OCI-M1 (cell line): Measurements from ENCODE around the gene RPS14.

Experiments
- DNase-seq: peaks from one replicate; lab custom pipeline; 2025; lab: John Stamatoyannopoulos, UW

Gene RPS14

DNA sequence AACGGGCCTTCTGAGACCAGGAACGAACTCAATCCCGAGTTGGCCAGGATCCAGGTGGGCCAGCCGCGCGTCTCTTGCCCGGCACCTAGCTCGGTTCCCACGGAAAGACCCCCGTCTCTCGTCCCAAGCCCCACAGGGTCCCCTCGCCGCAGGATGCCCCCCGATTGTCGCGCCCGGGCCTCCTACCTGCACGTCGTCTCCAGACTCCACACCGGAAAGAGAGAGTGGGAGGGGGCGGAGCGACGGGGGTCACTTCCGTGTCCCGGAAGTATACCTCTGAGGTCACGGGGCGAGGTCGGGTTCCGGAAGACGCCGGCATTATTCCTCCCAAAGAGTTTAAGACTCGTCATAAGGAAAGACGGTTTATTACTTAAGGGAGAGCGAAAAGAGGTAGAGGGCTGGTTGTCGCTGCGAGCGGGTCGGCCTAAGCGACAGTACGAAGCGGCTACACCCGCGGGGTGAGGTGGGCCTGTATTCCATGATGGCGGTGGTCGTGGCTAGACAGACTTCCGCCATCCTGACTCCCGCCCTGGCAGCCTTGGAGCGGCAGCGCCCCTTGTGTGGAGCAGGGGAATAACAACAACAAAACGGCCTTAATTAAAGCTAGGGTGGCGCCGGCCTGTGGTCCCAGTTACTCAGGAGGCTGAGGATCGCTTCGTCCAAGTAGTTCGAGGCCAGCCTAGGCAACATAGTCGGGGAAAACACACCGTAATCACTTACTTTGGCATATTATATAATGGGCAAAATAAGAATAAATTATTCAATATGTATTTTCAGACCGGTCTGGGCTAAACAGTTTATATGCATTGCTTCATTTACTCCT, at the start of gene RPS14:
Gene RPS14 (minus strand): TSS at position 223 of the 823 bp plus-strand sequence. CDS start 2,006 bp downstream, outside the sequence.
- peak; percentile 96 for DNase-seq

DNA sequence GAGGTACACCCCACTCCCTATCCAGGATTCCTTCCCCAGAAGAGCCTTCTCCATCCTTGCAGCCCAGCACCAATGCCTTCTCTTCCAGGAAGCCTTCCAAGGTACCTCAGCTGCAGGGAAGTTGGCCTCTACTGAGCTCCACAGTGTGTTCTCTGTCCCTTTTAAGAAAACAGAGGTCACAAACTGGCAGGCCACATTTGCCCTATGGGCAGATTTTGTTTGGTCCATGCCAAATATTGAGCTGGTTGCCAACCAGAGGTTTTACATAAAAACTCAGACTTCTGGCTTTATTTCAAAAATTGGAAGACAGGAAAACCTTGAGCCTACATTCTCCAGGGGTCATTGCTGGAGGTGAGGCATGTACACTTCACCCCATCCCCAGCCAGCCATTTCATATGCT, 49.4 kb upstream of the RPS14 start:
- DNase-seq, result no peak

DNA sequence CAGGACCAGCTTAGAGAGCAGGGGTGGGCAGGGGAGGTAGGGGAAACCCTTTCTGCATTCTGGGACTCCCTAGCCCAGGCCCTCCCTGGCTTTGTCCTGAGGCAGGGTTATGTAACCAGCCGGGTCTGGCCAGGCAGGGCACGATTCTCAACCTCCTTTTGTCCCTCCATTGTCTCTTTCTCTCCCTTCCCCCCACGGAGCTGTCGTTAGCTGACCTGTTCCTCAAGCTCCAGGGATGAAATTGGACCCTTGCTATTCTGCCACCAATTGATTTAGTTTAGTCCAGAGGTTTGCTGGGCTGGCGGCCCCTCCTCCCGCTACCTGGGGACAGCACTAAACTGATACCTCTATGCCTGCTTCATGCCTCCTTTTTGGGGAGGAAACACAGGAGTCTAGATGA, 49.0 kb upstream of the RPS14 start:
- DNase-seq, result no peak

DNA sequence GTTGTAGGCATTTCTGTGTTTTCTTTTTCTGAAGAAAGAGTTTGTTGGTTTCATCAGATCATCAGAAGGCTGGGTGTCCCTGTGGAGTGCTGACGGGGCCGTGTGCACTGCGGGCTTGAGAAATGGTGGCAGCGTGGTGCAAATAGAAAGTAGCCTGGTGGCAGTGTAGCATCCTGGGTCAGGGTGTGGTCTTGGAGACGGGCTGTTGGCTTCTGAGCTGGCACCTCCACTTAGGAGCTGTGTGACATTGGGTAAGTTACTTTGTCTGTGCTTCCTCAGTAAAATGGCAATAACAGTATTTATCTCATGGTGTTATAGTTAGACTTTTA, 48.4 kb upstream of the RPS14 start:
- no peak for DNase-seq

DNA sequence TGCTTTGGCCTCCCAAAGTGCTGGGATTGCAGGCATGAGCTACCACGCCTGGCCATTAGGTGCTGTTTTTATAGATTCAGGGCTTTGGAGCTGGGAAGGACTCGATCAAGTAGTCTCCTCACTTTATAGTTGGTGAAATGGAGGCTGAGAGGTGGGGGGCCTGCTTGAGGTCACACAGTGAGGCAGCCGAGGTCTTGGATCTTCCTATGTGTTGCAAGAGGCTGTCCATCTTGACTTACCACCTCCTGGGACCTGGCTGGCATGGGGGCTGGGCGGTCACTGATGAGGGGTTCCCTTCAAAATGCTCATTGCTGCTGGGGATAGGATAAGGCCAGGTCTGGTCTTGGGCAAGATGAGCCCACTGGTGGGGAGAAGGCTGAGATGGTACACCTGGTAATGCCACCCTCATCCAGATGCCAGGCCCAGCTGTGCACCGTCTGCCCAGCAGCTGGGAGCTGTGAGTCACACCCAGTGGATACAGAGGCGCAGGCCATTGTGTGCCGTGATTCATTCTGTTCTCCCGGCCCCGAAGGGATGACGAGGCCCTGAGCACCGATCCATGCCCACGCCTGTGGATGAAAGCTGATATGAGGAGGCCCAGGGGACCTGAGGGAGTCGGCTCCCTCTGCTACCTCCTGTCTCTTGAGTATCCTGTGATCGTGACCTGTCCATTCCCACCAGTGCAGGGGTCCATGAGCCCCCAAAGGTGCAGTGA, 47.9 kb upstream of the RPS14 start:
- DNase-seq, result no peak

DNA sequence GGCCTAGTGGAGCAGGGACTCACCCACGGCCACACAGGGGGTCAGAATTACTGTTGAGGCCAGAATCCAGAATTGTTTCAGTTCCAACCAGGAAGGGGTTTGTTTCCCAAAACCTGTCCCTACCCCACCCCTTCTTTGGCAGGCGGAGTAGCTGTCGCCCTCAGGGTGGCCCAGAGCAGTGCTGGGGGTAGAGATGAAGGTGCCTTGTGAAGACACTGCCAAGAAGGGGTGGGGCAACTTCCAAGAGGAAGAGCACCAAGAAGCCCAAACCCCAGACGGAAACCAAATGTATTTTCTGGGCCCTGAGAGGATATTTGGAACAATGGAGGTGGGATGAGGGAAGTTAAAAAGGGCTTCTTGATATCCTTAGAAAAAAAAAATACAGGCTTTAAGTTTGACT, 47.0 kb upstream of the RPS14 start:
- DNase-seq, result no peak

DNA sequence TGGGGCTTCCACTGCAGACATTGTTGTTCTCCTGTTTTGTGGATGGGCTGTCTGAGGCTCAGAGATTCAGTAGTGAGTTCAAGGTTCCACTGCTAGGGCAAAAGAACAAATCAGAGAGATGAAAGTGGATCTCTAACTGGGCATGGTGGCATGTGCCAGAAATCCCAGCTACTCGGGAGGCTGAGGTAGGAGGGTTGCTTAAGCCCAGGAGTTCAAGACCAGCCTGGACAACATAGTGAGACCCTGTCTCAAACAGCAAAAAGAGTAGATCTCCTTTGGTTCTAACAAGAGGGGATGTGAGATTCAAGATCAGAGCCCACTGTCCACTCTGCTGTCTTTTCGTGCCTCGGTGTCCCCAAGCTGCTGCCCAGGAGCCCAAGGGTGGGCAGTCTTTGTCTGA, 46.6 kb upstream of the RPS14 start:
- DNase-seq, result no peak

DNA sequence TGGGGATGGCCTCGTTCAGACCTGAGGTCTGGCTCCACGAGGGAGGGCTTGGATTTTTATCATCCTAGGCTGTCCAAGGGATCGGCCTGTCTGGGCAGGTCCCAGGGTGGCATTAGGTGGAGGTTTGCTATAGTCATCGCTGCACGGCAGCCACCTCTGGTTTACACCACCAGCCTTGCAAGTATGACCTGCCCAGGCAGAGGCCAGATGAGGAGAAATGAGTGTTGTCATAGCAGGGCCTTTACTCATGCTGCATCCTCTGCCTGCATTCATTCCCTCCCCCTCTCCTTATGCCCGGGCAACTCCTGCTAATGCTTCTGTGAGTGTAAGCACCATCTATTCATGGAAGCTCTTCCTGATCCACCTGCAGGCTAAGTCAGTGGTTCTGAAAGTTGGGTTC, 43.1 kb upstream of the RPS14 start:
- DNase-seq, result no peak

DNA sequence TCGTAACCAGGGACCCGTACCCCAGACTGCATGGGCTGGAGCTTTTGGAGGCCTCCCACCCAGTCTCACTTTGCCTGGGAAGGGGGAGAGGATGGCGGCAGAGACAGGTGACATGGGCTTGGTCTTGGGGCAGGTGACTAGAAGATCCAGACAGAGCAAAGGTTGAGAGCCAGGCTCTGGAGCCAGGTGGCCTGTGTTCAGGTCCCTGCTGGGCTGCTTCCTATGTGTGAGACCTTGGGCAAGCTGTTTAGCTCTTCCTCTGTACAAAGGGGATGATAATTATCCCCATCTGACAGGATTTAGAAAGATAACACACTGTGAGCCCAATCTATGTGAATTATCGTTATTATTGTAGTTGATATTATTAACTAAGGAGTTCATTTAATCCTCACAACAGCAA, 42.3 kb upstream of the RPS14 start:
- no peak for DNase-seq

DNA sequence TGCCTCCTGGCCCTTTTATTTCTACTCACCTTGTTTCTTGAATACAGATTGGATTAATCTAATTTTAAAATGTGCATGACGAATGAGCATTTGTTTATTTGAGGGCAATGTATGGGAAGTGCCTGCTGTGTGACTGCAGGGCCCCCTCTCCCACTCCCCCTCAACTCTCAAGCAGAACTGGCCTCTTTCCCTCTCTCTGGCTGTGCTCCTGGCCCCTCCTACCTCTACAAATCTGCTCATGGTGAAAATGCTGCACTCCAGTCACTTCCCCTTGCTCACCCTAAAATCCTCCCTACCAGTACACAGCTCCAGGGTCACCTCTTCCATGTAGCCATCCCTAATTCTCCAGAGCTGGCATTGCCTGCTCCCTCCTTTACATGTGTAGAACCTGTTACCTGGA, 41.2 kb upstream of the RPS14 start:
- DNase-seq, result peak; percentile 19

DNA sequence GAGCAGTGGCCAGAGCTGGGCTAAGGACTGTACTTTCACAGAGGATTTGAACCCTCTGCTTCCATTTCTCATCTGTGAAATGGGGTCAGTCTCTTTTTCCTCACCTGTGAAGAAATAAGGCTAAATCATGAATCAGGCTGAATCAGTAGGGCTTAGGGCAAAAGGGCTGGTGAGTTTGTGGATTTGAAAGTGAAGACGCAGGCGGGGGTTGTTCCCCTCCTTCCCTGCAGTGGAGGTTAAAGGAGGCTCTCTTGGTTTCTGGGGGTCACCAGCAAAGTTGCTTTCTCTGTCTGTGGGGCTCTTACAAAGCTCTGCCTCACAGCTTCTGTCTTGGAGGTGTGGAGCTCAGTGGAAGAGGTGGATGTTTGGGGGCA, 40.7 kb upstream of the RPS14 start:
- no peak for DNase-seq

DNA sequence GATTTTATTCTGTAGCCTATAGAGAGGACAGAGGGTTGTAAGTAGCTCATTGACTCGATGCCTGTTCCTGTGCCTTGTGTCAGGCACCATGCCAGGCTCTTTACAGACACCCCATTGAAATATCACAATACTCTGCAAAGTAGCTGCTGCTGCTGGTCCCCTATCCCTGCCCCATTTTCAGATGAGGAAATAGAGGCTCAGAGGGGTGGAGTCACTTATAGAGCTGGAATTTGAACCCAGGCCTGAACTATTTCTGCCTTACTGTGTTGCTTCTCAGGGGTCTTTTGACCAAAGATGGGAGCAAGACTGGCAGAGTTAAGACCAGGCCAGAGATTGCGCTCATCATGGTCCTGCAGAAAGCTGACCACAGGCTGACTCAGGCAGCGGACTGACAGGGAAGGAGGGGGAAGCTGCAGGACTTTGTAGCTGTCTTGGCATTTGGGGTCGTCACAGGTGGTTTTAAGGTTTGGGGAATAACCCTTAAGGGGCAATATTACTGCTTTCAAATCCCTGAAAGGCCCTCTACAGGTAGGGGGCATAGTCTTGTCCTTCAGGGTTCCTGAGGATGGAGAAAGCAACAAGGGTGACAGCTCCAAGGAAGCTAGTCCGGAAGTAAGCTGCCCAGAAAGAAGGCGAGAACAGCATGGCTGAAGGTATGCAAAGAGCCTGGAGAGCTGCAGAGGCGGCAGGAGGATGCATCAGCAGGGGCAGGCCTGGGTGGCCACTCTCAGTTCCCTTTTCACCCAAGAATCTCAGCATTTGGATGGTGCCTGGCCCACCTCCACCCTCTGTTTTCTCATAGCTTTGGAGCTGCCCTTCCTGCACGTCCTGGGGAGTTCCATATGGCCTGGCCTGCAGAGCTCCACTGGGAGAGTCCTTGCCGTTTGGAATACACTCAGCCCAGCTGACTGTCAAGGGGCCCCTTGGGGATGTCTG, 40.1 kb upstream of the RPS14 start:
- no peak for DNase-seq

DNA sequence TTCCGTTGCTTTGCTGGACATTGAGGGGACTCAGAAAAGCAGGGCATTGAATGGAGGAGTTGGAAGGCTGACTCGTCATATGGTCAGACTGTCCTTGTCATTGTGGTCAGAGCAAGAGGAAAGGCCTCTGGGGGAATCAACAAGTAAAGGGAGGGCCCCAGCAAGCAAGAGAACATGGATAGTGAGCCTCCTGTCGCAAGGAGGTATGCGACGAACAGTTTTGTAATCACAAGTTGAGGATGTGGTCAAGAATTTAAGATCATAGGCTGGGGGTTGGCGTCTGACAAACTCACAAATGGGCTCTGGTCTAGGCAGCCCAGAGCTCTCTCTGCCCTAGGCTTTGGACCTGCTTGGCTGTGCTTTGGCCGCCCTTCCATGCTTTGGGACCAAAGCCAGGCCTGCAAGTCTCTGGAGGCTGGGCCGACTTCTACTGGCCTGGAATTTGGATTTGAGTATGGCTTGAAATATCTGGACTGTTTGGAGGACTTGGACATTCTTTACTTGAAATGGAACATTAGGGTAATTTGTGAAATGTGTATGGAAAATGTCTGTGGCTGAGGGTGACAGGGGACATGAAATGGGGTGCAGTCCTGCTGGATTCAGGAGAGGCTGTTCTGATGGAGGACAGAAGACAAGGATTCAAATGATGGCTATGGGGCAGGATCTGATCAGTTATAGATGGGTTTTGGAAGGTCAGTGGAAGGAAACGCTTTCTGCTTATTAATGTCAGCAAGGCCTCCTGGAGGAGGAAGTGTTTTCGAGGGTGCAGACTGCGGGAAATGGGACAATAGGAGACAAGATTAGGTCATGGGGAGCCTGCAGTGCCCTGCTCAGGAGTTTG, 39.2 kb upstream of the RPS14 start:
- peak; percentile 90 for DNase-seq

DNA sequence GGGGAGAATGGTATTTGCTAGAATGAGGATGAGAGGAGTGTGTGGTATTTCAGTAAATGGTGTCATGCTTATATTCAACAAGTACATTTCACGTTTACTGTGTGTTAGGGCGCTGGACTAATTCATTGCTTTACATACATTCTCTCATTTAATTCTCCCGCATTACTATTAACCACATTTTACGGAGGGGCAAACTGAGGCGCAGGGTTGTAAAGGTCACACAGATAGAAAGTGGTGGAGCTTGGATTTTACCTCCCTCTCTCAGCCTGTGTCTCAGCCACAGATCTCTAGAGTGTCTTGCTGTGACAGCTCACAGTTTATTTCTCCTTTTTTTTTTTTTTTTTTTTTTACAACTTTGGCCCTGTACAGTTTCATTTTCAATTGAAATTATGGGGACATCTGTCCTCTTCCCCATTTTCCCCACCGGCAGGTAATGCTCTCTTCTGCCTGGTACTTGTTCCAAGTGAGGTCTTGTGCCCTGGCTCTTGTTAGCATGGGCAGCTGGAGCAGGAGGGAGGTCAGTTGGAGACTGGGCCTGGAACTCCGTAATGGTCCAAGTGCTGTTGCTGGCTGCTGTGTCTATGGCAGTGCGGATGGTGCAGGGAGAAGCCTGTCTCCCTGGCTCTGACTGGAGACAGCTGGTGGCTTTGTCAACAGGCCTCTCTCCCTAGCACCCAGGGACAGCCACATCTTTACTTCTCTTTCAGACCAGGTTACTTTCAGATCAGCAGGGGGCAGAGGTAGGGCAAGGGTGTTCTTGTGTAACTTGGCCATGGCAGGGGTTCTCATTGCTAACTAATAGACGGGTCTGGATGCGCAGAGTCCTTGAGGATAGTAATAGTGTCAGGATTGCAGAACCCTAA, 37.9 kb upstream of the RPS14 start:
- peak; percentile 76 for DNase-seq

DNA sequence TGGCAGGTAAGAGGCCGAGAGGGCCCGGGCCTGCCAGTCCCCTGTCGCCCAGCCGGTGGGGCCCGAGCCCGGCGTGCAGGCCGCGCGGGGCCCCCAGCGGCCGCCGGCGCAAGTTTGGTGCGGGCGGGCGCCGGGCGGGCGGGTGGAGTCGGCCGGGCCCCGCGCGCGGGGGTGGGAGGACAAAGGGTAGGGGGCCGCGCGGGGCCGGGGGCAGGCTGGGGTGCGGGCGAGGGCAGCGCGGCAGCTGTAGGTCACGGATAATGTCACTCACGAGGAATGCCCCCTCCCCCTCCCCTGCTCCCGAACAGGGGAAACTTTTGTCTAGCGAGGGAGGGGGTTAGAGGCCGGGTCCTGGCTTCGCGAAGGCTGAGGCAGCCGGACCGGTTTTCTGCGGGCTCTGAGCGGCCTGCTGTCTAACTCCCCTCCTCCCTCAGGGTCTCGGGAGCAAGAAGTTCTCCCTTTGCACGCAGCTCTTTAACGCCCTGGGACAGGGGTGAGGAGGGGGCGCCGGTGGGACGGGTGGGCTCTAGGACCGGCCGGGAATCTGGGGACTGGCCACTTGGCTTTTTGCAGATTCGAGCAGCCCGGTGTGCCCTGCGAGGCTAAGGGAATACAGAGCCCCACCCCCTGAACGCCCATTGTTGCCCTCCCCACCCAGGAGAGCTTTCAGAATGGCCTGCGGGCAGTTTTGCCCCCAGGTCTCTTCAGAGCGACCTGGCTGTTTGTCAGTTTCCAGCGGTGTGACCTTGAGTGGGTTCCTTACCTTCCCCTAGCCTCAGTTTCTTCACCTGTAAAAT, 37.1 kb upstream of the RPS14 start:
- peak; percentile 90 for DNase-seq

DNA sequence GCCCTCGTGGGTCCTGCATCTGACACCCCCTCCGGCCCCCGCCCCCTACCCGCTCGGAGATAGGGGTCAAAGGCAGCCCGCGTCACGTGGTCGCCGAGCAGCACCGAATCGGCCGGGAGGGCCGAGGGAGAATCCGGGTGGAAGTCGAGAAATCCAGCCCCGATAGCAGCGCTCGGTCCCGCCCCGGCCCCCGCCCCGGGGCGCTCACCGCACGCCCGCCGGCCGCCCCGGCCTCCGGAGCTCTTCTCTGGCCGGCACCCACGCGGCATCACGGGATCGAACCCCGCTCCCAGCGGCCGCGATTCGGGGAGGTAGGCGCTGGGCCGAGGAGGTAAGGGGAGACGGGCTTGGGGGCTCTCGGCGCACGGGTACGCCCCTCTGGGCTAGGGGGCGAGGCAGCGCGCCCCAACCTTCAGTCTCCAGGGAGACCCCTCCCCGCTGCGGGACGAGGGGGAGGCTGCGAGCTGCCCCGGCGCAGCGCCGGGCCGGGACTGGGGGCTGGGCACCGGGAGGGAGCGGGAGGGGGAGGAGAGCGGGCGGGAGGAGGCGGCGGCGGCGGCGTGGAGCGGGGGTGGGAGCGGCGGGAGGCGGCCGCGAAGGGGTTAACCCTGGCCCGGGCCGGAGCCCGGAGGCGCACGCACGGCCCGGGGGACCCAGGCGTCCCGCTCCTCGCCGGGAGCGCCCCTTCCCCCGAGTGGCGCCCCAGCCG, 36.3 kb upstream of the RPS14 start:
- DNase-seq, result peak; percentile 59

DNA sequence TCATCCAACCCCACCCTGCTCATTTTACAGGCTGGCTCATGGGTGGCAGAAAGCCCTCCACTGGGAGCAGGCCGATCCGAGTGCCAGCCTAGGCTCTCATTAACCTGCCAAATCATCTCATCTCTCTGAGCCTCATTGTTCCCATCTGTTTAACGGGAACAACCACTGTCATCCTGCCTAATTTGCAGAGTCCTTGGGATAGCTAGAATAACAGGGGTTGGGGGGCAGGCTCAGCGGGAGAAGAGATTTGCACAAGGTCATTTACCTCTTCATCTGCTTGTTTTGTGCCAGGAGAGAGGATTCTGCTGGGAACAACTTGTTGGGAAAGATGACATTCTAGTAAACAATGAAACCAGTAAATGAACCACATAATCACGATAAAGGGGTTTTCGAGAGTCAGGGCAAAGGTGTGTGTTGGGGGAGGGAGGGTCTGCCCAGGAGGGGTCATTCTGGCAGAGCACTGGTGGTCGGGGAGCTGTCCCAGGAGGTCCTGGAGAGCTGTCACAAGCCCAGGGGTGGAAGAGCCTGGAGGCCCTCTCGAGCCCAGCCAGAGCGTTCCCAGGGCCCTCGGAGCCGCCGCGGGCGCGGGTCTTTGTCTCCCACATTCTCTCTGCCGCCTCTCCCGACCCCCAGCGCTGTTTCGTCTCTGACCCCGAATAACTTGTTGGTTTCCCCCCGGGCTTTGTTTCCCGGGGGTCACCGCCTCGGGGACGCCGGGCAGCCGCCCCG, 35.6 kb upstream of the RPS14 start:
- no peak for DNase-seq

DNA sequence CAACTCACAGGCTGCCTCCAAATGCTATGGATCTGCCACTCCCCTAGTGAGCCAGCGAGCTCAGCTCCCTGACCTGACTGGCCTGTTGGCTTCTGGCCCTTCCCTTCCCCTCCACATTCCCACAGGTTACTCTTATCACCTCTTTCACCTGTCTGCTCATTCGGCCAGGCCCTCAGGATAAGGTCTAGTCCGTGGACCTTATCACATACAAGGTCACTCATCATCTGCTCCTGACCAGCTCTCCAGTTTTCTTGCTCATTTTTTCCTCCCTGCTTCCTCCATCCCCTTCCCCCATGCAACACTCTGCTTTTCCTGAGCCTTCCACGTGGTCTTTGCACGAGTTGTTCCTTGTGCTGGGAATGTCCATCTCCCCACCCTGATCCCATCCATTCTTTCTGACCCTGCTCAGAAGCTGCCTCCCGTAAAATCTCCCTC, 32.5 kb upstream of the RPS14 start:
- peak; percentile 36 for DNase-seq

DNA sequence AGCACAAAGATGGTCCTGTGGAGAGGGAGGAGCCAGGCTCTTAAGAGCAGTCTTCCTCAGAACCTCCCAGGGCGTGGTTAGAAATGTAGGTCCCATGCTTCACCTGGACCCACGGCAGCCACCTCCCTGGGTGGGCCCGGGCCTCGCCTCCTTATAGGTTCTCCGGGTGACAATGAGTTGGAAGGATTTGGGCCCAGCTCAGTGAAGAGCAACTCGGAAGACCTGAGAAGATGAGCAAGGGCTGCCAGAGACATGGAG, 32.1 kb upstream of the RPS14 start:
- no peak for DNase-seq
